GM19467 (cell line): ENCODE measurements around the gene MITF.
"Not testable (repeated sequence)": the region's sequence is repeated elsewhere in the genome, so short reads cannot be mapped to it uniquely, and the experiment has no call there.

ENCODE experiments used
- ATAC-seq: cut with Tn5 transposase; IDR thresholded peaks from one replicate; pipeline ENCODE4 v1.9.1; 2021; ENCODE audit warnings: mild to moderate bottlenecking, moderate library complexity; ENCODE audit not compliant: unreplicated experiment

Gene MITF

DNA sequence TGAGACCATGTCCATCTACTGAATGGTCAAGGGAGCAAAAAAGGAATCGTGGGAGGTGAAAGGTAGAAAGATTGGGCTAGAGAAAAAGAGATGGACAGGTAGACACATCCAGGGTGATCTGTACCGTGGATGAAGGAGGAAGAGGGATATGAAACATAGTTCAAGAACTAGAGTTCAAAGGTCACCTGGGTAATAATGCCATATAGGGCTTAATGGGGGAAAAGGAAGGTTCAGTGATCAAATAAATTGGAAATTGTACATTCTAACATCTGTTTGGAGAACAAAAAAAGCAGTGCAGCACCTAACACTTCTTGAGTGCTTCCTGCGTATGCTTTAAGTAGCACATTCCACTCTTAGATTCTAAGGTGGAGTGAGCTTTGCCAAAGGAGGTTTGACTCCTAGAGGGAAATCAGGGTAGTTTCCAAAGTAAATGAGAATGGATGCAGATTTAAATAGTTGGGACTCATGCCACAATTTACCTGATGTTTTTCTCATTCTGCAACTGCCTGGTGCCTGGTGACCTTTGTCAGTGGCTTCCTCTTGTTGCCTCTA lies 46.6 kb downstream of the MITF start:
- ATAC-seq, result no peak

DNA sequence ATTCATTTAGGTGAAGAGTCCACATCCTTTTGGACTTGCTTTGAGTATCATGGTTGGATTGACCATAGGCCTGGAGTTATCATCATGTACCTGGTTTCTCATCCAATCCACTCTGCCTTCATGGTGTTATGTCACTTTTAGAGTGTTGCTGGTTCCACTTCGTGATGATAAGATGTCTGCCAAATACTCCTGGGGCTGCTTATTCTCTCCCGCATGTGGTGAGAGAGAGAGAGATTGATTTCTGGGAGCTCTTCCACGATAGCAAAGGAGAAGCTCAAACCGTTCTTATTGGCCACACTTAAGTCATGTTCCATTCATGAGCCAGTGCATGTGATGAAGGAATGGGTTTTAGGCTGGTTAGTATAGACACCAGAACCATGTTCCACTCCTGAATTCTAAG lies 47.6 kb downstream of the MITF start:
- no peak for ATAC-seq

DNA sequence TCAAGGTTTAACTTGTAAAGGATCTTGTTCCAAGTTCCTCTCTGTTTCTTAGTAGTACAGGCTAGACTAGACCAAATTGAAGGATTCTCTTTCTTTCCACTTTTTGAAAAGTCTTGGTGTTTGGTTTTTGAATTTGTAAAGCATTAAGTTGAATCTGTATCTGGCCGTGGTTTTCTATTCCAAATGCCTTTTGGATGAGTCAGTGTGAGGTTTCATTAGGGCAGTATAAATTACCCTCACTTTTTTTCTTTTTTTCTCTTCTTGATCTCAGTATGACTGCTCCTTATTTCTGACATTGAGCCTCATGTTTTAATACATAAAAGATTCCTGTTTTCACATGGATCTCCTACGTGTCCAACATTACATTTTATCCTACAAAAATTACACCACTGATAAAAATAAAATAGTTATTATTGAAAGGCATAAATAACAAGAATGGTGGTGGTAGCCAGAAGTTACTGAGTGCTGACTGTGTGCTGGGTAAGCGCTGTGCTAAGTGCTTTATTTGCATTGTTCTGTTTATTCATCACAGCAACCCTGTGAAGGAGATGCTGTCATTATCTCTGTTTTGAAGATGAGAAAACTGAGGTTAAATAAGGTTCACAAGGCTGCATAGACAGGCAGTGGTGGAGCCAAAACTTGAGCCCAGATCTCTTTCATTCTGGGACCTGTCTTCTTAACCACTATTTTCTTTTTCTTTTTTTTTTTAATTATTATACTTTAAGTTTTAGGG lies 48.3 kb downstream of the MITF start:
- ATAC-seq, result no peak

DNA sequence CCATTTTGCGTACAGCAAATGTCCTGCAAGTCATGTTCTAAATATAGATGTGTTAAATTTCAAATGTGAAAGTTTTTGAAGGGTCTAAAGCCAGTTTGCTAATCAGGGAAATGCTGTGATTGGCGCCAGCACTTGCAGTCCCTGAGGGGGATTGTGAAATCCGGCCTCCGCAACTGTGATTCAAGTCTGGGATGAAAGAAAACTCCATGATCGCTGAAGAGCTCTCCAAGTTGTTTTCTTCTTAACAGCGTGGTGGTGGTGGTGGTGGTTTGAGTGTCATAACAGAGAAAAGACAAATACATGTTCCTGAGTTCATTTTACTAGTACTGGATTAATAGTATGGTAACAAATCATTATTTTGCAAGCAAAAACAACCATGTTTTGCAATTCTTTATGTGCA lies 51.8 kb downstream of the MITF start:
- no peak for ATAC-seq

DNA sequence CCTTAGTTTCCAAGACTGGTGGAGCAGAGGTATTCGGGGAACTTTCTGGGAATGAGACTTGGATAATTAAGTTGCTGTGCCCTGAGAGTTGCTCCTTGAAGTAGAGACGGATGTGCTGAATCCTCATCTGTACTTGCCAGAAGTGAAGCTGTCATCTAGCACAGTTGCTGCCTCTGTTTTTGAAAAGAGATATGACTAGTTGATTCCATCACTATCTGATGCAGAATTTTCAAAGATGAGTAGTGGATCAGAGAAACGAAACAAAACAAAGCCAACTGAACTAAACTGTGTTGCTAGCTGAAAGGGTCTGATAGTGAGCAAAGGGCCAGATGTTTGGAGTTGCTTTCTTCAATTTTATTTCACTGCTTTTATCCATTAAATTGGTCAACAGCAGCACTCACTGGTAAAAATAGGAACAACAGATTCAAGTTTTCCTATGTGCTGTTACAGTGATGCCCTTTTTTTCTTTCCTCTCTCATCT lies 52.7 kb downstream of the MITF start:
- ATAC-seq, result no peak

DNA sequence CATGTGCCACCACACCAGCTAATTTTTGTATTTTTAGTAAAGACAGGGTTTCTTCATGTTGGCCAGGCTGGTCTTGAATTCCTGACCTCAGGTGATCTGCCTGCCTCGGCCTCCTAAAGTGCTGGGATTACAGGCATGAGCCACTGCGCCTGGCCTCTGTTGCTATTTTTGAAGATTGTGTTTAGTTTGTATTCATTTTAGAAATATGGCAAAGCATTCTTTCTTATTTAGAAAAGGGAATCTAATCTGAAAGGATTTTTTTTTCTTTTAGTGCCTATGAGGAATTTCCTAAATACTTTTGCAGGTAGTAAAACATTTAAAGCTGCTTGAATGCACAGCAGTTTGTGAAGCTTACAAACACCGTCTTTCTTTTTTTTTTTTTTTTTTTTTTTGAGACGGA lies 56.9 kb downstream of the MITF start:
- ATAC-seq, result not testable (repeated sequence)

DNA sequence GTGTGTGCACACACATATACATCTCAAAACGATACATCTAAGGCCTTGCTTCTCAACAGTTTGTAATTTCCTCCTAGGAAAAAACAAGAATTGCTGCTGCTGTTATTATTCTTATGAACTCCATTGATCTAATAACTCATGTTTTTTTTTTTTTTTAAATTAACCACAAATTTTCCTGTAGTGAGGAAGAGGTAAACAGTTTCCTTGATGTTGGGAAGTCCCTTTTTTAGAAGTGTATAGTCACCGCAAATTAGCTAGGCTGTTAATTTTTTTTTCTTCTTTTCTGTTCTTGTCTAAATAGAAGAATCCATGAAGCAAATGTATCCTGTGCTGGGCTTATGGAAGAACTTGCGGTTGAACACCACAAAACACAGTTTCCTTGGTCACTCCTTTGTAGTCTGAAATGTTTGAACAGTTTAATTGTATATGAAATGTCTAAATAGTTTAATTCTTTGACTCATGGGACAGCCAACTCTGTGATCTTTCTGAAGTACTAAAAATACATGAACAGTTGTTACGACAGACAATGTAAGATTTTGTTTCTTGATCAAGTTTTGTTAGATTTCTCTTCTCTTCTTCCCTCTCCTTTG lies 64.5 kb downstream of the MITF start:
- no peak for ATAC-seq

DNA sequence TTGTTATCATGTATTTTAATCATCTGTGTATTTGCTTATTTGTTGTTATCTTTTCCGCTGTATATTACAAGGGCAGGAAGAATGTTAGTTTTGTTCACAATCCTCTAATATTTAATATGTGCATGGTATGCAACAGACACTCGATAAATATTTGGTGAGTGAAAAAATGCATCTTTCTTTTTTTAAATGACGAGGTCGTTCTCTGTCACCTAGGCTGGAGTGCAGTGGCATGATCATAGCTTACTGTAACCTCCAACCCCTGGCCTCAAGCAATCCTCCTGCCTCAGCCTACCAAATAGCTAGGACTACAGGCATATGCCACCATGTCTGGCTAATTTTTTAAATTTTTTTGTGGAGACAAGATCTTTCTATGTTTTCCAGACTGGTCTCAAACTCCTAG lies 66.2 kb downstream of the MITF start:
- ATAC-seq, result no peak

DNA sequence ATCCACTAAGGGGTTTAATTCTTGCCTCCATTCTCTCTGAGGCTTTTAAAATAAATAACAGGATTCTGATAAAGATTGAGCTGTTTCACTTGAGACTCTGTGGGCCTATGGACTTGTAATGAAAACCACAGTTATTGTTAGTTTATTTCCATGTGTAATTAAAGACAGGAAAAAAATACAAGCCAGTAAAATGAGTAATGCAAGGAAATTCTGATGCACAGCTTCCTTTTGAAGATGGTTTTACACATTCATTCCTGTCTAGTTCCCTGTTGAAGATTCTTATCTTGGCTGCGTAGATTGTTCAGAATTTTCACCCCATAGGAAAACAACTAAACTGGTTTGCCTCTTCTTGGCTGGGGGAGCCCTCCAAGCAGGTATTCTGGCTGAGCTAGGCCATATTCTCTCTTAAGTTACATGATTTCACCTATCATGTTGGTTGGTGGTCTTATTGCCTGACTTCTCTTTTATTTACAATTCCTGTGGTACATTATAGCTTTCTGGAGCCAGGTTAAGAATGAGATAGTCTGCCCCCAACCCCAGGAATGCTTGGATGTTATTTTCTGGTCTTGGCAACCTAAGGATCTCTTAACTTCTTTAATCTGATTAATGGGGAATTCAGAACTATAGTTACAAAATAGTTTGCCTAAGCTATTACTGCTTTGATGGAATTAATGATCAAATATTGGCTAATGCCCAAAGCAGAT lies 67.6 kb downstream of the MITF start:
- no peak for ATAC-seq

DNA sequence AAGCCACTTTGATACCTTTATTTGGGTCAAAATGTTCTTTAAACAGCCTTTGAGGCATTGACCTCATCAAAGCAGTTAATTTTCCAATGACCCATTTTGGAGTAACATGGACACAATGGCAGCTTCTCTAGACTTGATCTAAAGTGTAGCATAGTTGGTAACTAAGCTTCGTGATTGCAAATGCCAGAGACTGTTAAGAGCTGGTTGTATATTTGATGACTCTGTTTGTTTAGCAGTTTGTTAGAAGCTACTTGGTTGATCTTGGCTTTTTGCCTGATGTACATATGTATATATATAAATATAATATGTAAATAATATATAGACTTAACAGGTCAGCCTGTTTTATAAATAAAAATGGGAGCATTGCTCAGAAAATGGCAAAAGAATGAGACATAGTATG lies 68.4 kb downstream of the MITF start:
- no peak for ATAC-seq

DNA sequence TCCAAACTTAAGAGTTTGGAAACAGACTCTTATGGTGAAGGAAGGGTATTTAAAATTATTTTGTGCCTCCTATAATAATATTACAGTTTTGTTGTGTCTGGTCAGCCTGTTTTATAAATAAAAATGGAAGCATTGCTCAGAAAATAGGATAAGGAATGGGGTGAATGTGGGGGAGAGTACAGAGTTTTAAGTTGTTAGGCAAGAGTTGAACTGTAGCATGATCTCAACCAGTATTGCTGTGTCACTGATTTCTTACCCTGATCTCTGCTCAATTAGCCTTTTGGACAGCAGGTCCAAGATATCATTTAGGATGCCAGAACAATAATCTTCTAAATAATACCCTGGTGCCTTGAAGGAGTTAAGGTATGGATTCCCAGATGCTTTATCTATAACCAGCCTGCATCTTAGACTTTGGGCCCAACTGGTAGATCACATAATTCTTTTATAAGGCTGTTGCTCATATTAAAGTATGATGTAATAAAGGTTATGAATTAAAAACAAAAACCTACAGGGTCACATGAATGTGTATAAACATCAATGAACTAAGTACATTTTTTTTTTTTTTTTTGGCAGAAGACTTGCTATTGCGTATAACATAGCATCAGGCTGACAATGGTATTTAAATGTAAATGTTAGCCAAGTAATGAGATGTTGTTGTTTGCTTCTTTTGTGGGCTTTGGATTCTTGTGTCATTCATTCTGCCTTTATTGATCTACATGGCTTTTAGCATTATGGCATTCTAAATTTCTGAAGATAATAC lies 70.0 kb downstream of the MITF start:
- no peak for ATAC-seq

DNA sequence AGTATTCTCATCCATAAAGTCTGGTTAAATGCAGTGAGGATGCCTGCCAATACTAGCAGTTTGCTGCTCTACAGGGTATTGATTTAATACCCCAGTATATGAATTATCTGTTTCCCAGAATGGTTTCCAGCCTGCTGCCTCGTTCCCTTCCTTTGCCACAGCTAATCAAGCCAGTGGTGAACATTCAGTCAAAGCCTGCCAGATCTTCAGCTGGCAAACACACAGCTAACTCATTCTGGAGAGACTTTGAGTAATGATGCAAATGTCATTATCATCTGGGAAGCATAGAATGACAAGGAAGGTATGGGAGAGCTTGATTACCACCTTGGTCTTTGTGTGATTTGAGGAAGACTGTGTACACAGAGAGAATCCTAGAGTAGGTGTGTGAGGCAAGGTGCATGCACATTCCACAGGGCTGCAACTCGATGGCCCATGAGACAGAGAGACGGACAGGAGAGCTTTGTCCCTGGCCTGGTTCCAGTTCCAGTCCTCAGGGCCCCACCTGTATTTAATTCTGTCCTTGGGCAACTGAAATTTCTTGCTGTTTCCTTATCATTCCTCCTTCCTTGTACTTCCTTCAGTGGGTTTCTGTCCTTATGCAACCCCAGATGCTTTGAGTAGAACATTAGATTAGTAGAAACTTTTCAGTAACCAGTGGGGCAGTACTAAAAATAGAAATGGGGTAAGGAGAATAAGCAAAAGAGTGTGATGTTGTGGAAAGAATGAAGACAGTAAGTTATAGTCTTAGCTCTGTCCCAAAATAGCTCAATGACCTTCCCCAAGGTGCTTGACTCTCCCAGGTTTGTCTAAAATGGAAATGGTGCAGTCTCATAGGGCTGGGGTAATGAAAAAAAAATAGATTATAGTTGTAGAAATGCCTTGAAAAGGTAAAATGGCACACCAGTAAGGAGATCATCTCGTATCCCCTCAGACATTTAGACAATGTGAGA lies 72.5 kb downstream of the MITF start:
- ATAC-seq, result no peak

DNA sequence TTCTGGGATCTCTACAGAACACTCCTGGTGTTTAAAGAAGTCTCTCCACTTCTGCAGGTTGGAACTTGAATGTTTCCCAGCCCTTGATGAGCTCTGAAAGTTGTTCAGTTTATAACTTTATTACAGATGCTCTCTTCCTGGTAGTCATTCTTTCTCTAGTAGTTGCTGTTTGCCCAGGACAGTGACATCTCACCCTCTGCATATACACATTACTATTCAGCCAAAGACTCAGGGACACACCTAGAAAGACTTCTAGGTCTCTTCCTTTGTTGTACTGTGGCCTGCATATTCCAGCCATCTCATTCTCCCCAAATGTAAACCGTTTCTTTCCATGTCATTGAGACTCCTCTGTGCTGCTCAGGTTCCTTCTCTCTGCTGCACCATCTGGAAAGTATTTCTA lies 76.7 kb downstream of the MITF start:
- no peak for ATAC-seq

DNA sequence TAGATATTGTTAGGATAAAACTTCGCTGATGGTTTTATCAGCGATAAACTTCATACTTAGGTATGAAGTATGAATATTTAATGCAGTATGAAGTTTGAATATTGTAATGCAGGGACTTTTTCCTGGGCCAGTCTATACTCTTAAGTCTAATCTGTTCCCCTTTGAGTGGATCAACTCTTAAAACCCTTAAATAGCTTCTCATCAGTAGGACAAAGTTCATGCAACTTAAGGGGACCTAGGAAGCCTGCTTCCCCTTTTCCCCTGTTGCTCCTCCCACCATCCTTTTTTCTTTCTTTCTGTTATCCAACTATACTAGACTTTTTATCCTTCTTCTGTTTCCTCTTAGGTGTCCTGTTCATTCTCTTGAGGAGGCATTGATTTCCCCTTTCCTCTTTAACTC lies 78.7 kb downstream of the MITF start:
- no peak for ATAC-seq

DNA sequence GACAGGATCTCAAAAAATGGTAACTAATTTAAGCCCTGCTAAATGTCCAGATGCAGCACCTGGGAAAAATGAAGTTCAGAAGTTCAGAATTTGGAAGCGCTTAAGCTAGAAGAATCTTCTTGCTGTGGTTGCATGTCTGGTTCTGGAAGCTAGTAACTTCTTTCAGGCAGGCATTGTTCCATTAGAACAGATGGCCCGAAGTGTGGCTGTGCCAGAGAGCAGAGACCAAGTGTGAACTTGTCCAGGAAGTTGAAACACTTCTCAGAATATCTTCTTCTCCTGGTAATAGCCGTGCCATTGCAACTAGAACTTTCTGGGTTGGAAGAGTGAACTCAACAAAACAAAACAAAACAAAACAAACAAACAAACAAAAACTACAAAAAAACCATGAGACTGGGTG lies 80.0 kb downstream of the MITF start:
- no peak for ATAC-seq

DNA sequence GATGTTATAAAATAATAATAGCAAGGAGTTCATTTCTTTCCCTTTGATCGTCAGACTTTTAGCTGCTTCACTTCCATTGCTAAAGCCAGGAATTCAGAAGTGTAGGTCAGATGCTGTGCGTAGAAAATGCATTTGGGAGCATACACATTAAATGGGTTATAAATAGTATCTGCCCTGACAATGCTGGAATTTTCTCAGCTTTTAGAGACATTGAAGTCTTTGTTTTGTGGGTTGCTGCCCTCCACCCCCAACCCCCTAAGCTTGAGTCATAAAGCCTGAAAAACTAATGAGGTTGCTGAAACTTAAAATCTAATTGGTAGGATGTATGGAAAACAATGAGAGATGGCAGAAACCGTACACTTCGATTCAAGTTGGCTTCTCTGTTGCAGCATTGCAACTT lies 81.9 kb downstream of the MITF start:
- ATAC-seq, result no peak

DNA sequence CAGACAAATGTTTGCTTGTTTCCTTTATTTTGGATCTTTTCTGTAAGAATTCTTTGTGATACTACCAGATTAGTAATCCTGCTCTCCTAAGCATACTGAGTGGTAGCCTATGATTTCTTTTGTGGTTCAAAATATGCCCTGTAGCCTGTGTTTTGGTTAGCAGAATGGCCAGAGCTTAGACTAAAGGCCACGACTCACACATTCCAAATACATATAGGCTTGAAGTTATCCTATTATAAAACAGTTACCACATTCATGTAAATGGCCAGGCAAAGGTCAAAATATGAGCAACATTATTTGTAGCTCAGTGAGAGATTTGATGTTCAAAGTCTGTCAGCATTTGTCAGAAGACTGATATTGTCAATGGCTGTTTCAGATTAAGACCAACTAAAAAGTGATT lies 84.5 kb downstream of the MITF start:
- no peak for ATAC-seq

DNA sequence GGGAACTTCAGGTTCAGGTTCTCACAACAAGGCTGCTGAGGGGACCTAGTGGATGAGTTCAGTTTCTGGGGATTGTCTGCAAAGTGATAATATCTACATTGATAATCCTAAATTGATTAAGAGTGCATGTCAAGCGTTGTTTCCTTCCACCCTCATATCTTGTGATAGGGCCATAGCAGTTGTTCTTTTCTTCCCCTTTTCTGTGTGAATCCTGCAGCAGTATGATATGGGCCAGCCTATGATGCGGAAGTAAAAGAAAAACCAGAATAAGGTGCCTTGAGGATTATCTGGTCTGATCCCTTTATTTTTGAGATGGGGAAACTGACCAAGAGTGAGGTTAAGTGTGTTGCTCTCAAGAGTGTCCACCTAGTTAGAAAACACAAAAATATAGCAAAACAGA lies 86.2 kb downstream of the MITF start:
- ATAC-seq, result no peak

DNA sequence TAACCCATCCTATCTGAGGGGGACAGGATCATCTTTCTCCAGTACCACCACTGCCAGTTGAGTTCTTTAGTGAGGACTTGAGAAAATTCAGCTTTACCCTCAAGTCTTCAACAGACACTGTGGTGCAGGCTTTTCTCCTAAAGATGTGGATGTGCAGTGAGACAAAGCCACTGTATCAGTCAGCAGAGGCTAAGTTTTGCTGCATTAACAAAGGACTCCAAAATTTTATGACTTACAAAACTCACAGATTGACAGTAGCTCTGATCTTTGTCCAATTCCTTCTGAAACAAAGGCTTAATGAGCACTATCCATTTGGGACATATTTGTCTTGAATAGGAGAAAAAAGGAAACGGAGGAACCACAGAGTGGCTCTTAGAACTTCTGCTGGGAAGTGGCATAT lies 87.9 kb downstream of the MITF start:
- no peak for ATAC-seq

DNA sequence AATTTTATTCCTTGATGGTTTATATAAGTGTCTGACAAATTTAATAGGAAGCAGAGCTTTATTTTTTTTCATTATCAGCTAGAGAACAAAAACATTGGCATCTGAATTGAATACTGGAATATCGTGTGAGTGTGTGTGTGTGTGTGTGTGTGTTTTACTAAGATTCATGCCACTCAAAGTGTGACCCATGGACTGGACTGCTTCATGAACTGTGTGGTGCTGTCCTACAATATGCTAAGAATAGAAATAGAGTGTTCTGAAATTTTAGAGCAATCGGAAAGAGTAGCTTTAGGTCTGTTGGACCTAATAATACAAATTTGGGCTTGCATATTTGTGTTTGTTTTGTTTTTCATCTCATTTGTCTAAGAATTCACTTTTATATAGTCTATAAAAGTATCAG lies 89.6 kb downstream of the MITF start:
- no peak for ATAC-seq
